ENCODE measurements around the gene IFT22. TPM values are rescaled to one million over a fixed set of nuclear protein-coding genes. Genes with fewer than 3 reads are reported as not detected.
"Not testable (repeated sequence)": the region's sequence is repeated elsewhere in the genome, so short reads cannot be mapped to it uniquely, and the experiment has no call there.

Gene IFT22
- total RNA-seq, 1 experiment from 2014 or later = 17.4 TPM

GRCh38 chr7:101294832-101295121 lies 26.8 kb downstream of the IFT22 start:
- Mint-ChIP-seq H3K36me3 (ENCODE audit: insufficient read depth, unreplicated experiment) (peaks cover 6% of the 10 kb centered on the region), H3K4me1 (ENCODE audit: low read depth, unreplicated experiment) (peaks cover 6% of the 10 kb centered on the region), H3K27me3 (ENCODE audit: insufficient read depth, unreplicated experiment) (peaks cover 4% of the 10 kb centered on the region), H3K9me3 (ENCODE audit: unreplicated experiment) (no peaks in the 10 kb centered on the region), H3K27ac (ENCODE audit: unreplicated experiment) (no peak overlapping the region), H3K4me3 (ENCODE audit: unreplicated experiment) (no peak overlapping the region)
- TF ChIP-seq CTCF (IDR thresholded peaks at IDR 0.05; ENCODE audit: insufficient read depth in 1 of 2, low read depth in 1 of 2, low read length in 1 of 2, severe bottlenecking in 1 of 2, unreplicated experiment in 1 of 2) = no peak
- no peaks in the 10 kb centered on the region for H3K4me1 ChIP-seq
- no peaks in the 10 kb centered on the region for H3K27me3 ChIP-seq (replicated peaks; ENCODE audit: control insufficient read depth, insufficient read depth, low read length)
- intact Hi-C loops (cut with micrococcal nuclease; ENCODE audit: unreplicated experiment) = no loop called here
- BruUV-seq (replicated peaks) = no TSS peak
- CTCF ChIA-PET = no interaction called here
- no peak for DNase-seq
- H3K4me3 ChIP-seq (ENCODE audit: low read depth, low read length) = no peak overlapping the region
- POLR2A ChIA-PET = interaction anchor here (1.1 kb wide), 1 partner anchor 13 kb away, joined by 7 read pairs; no protein-coding TSS in a partner anchor
- H3K9me3 ChIP-seq = no peaks in the 10 kb centered on the region
- H3K36me3 ChIP-seq (ENCODE audit: control insufficient read depth, insufficient read depth, low read length) = no peaks in the 10 kb centered on the region

- Histone ChIP-seq H3K27me3 (replicated peaks; ENCODE audit: control insufficient read depth, insufficient read depth, low read length) (no peaks in the 10 kb centered on the region), H3K9me3 (no peaks in the 10 kb centered on the region), H3K36me3 (ENCODE audit: control insufficient read depth, insufficient read depth, low read length) (no peaks in the 10 kb centered on the region), H3K4me1 (no peaks in the 10 kb centered on the region), H3K4me3 (ENCODE audit: low read depth, low read length) (no peak overlapping the region)
- intact Hi-C loops (cut with micrococcal nuclease; ENCODE audit: unreplicated experiment) = no loop called here
- Mint-ChIP-seq H3K9me3 (ENCODE audit: unreplicated experiment) (no peaks in the 10 kb centered on the region), H3K36me3 (ENCODE audit: insufficient read depth, unreplicated experiment) (peaks cover 6% of the 10 kb centered on the region), H3K27ac (ENCODE audit: unreplicated experiment) (no peak overlapping the region), H3K4me1 (ENCODE audit: low read depth, unreplicated experiment) (peaks cover 6% of the 10 kb centered on the region), H3K4me3 (ENCODE audit: unreplicated experiment) (no peak overlapping the region), H3K27me3 (ENCODE audit: insufficient read depth, unreplicated experiment) (peaks cover 4% of the 10 kb centered on the region)
- no TSS peak for BruUV-seq (replicated peaks)
- TF ChIP-seq CTCF (IDR thresholded peaks at IDR 0.05; ENCODE audit: insufficient read depth in 1 of 2, low read depth in 1 of 2, low read length in 1 of 2, severe bottlenecking in 1 of 2, unreplicated experiment in 1 of 2) = no peak
- no peak for DNase-seq
- CTCF ChIA-PET = interaction anchor here (0.6 kb wide), 1 partner anchor 77 kb away, joined by 9 read pairs; the partner anchor contains the start of gene PLOD3
- POLR2A ChIA-PET = no interaction called here
These were observed 27.4 kb downstream of the IFT22 start for GRCh38 chr7:101294039-101294831.

- H3K27me3 Mint-ChIP-seq (ENCODE audit: insufficient read depth, unreplicated experiment); DNase-seq; CTCF ChIA-PET; H3K4me3 Mint-ChIP-seq (ENCODE audit: unreplicated experiment); intact Hi-C loops (cut with micrococcal nuclease; ENCODE audit: unreplicated experiment); H3K36me3 ChIP-seq (ENCODE audit: control insufficient read depth, insufficient read depth, low read length); H3K9me3 ChIP-seq; H3K36me3 Mint-ChIP-seq (ENCODE audit: insufficient read depth, unreplicated experiment); H3K27ac Mint-ChIP-seq (ENCODE audit: unreplicated experiment); H3K9me3 Mint-ChIP-seq (ENCODE audit: unreplicated experiment); H3K4me3 ChIP-seq (ENCODE audit: low read depth, low read length); H3K27me3 ChIP-seq (replicated peaks; ENCODE audit: control insufficient read depth, insufficient read depth, low read length); H3K4me1 ChIP-seq; POLR2A ChIA-PET; H3K4me1 Mint-ChIP-seq (ENCODE audit: low read depth, unreplicated experiment); BruUV-seq (replicated peaks): not testable (repeated sequence)
These were observed 28.3 kb downstream of the IFT22 start for GRCh38 chr7:101293069-101294021.

- not testable (repeated sequence) for H3K4me3 Mint-ChIP-seq (ENCODE audit: unreplicated experiment)
These were observed 29.0 kb downstream of the IFT22 start for GRCh38 chr7:101292566-101292965.

More at GRCh38 chr7:101292566-101292965, 29.0 kb downstream of the IFT22 start:
- H3K27ac Mint-ChIP-seq (ENCODE audit: unreplicated experiment); DNase-seq; H3K27me3 ChIP-seq (replicated peaks; ENCODE audit: control insufficient read depth, insufficient read depth, low read length); H3K36me3 ChIP-seq (ENCODE audit: control insufficient read depth, insufficient read depth, low read length); H3K9me3 ChIP-seq; H3K27me3 Mint-ChIP-seq (ENCODE audit: insufficient read depth, unreplicated experiment); intact Hi-C loops (cut with micrococcal nuclease; ENCODE audit: unreplicated experiment); BruUV-seq (replicated peaks); H3K36me3 Mint-ChIP-seq (ENCODE audit: insufficient read depth, unreplicated experiment); H3K4me1 Mint-ChIP-seq (ENCODE audit: low read depth, unreplicated experiment); H3K4me1 ChIP-seq; H3K4me3 ChIP-seq (ENCODE audit: low read depth, low read length); H3K9me3 Mint-ChIP-seq (ENCODE audit: unreplicated experiment): not testable (repeated sequence)
- ChIA-PET CTCF (interaction anchor here (2.6 kb wide), 1 partner anchor 10 kb away, joined by 9 read pairs; no protein-coding TSS in a partner anchor), POLR2A (interaction anchor here (0.6 kb wide), 1 partner anchor 55 kb away, joined by 3 read pairs; no protein-coding TSS in a partner anchor)
